ENCODE measurements around the gene SCN7A.

DNA sequence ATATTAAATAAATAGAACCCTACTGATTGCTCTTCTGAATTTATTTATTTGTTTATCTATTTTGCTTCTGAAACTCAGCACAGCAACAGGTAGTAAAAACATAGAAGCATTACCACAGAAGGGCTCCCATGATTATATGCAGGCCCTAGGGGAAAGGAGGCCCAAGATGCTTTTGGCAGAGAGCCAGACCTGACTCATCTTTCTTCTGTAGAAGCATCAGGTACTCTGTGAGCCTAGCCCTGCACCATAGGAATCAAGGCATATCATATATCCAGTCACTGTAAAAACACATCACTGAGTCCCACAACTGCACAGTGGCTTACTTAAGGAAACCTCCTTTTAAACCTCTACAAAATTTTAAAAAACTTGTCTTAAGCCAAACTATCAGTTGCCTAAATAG, 120.1 kb downstream of the SCN7A start:
- TF ChIP-seq POLR2A (IDR thresholded peaks at IDR 0.05): no peak
- TF ChIP-seq, protein P1, sequence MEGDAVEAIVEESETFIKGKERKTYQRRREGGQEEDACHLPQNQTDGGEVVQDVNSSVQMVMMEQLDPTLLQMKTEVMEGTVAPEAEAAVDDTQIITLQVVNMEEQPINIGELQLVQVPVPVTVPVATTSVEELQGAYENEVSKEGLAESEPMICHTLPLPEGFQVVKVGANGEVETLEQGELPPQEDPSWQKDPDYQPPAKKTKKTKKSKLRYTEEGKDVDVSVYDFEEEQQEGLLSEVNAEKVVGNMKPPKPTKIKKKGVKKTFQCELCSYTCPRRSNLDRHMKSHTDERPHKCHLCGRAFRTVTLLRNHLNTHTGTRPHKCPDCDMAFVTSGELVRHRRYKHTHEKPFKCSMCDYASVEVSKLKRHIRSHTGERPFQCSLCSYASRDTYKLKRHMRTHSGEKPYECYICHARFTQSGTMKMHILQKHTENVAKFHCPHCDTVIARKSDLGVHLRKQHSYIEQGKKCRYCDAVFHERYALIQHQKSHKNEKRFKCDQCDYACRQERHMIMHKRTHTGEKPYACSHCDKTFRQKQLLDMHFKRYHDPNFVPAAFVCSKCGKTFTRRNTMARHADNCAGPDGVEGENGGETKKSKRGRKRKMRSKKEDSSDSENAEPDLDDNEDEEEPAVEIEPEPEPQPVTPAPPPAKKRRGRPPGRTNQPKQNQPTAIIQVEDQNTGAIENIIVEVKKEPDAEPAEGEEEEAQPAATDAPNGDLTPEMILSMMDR (IDR thresholded peaks at IDR 0.05): no peak

Measured in testis (tissue), 2 donors.